ENCODE results near the gene ASIC4. TPM values are rescaled to one million over a fixed set of nuclear protein-coding genes. Genes with fewer than 3 reads are reported as not detected.

ASIC4 gene
- total and polyA plus RNA-seq, 2 of the 4 experiments (the other 2 are of a cell fraction) = 0.10 TPM; not detected in 1

GRCh38 chr2:219575566-219576504 lies 61.6 kb downstream of the ASIC4 start (continued):
- no peak for TF ChIP-seq USF2 (IDR thresholded peaks at IDR 0.05; ENCODE audit: low read depth, low read length)
